ENCODE measurements around the gene PLAAT1.

The PLAAT1 gene

DNA sequence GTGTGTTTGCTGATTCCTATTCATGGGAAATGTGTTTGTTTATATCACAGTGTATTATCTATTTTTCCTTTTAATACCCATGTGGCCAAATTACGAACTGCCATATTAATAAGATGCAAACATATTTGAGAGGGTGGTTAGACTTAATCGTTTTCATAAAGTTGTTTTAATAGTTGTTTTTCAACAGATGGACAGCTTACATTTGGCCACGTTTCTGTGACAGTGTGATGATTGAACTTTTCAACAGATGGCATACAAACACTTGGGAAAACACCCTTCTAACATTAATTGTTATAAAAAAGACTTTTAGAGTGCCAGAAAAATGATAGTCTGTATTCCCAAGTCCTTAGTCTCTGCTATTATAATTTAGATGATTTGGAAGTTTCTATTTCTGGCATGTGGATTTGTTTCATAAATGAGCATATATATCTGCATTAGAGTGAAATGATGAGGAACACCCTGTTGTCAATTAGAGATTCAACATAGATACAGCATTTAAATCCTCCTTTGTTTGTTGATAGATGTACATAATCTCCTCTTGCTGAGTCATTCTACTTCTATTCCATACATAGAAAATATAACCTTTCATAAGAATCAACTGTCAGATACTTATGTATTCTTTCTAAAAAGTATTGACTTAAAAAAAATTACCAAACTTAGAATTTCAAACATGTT lies 13.1 kb downstream of the PLAAT1 start:
- no peak overlapping the region for H3K27ac ChIP-seq (ENCODE audit: low read depth, low read length)
- H3K9ac ChIP-seq (ENCODE audit: low read depth, low read length) = no peak overlapping the region
- no peaks in the 10 kb centered on the region for H3K27me3 ChIP-seq (ENCODE audit: control insufficient read depth, insufficient read depth, low read length)
- no peak overlapping the region for H3K4me3 ChIP-seq (ENCODE audit: low read depth, low read length)
- H3K9me3 ChIP-seq (ENCODE audit: control insufficient read depth, insufficient read depth, low read length) = peaks cover 9% of the 10 kb centered on the region; the same call in 1 of the 2 replicates
- no peaks in the 10 kb centered on the region for H3K4me1 ChIP-seq (ENCODE audit: control insufficient read depth, insufficient read depth, low read length)
- H3K36me3 ChIP-seq (ENCODE audit: control insufficient read depth, insufficient read depth, low read length) = no peaks in the 10 kb centered on the region

DNA sequence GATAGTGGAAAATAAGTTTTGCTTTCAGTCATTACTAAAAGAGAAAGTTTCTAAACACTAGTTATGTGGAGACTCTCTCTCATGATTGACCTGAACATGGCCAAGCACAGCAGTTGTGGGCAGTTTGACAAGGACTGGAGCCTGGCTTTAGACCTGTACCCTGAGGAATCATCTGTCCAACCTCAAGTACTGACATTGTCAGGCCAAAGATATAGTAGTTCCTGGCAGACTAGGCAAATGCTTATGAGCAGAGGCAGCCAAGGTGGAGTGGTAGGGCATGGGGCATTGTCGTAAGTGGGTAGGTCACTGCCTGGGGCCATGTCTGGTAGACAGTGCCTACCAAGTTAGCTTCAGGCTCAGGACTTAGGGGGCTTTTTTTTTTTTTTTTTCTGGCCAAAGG lies 20.9 kb downstream of the PLAAT1 start:
- Histone ChIP-seq H3K4me1 (ENCODE audit: control insufficient read depth, insufficient read depth, low read length) (no peaks in the 10 kb centered on the region), H3K9me3 (ENCODE audit: control insufficient read depth, insufficient read depth, low read length) (no peaks in the 10 kb centered on the region), H3K4me3 (ENCODE audit: low read depth, low read length) (no peak overlapping the region), H3K36me3 (ENCODE audit: control insufficient read depth, insufficient read depth, low read length) (no peaks in the 10 kb centered on the region), H3K27me3 (ENCODE audit: control insufficient read depth, insufficient read depth, low read length) (no peaks in the 10 kb centered on the region), H3K27ac (ENCODE audit: low read depth, low read length) (no peak overlapping the region), H3K9ac (ENCODE audit: low read depth, low read length) (no peak overlapping the region)

- Histone ChIP-seq H3K36me3 (ENCODE audit: control insufficient read depth, insufficient read depth, low read length) (no peaks in the 10 kb centered on the region), H3K4me1 (ENCODE audit: control insufficient read depth, insufficient read depth, low read length) (no peaks in the 10 kb centered on the region), H3K27me3 (ENCODE audit: control insufficient read depth, insufficient read depth, low read length) (no peaks in the 10 kb centered on the region), H3K27ac (ENCODE audit: low read depth, low read length) (no peak overlapping the region), H3K9ac (ENCODE audit: low read depth, low read length) (no peak overlapping the region), H3K4me3 (ENCODE audit: low read depth, low read length) (no peak overlapping the region), H3K9me3 (ENCODE audit: control insufficient read depth, insufficient read depth, low read length) (no peaks in the 10 kb centered on the region)
Observed at GRCh38 chr3:193262707-193263106, 21.7 kb downstream of the PLAAT1 start.

DNA sequence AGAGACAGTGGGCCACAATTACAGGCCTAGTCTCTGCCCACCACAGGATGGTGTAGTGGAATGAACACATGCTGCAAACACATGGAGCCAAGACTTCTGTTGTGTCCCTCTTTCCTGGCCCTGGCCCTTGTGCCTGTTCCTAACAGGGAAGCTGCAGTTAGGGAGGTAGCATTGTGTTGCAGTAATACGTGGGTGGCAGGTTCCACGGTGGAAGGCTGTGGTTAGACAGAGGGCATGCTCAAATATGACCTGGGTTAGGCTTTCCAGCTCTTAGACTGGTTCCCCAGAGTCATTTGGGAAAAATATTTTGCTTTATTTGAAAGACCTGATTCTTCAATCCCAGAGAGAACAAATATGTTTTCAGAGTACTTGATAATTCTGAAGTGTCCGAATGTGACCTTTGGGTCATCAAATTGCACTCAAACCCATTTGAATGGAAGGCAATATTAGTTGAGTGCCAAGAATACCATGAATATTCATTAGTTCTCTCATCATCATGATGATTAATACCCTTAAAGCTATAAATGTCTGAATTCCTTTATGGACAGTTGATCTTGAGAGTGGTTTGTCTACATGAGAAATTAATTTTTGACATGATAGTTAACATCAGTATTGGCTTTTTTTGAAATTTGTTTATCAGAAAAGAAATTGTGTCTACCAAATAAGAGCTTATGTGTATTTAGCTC lies 28.5 kb downstream of the PLAAT1 start:
- H3K4me3 ChIP-seq (ENCODE audit: low read depth, low read length) = no peak overlapping the region
- H3K9ac ChIP-seq (ENCODE audit: low read depth, low read length) = no peak overlapping the region
- no peaks in the 10 kb centered on the region for H3K9me3 ChIP-seq (ENCODE audit: control insufficient read depth, insufficient read depth, low read length)
- H3K36me3 ChIP-seq (ENCODE audit: control insufficient read depth, insufficient read depth, low read length) = no peaks in the 10 kb centered on the region
- no peak overlapping the region for H3K27ac ChIP-seq (ENCODE audit: low read depth, low read length)
- H3K4me1 ChIP-seq (ENCODE audit: control insufficient read depth, insufficient read depth, low read length) = no peaks in the 10 kb centered on the region
- no peaks in the 10 kb centered on the region for H3K27me3 ChIP-seq (ENCODE audit: control insufficient read depth, insufficient read depth, low read length)

DNA sequence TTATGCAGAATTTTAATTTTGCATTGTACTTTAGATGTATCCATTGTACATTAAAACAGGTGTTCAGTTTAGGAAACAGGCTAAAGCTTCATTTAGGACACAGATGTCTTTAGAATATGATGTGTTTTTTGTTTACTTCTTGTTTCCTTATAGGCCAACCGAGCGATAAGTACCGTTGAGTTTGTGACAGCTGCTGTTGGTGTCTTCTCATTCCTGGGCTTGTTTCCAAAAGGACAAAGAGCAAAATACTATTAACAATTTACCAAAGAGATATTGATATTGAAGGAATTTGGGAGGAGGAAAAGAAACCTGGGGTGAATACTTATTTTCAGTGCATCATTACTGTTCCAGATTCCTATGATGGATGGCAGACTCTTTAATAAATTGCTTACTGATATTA lies 29.4 kb downstream of the PLAAT1 start:
- no peaks in the 10 kb centered on the region for H3K4me1 ChIP-seq (ENCODE audit: control insufficient read depth, insufficient read depth, low read length)
- H3K27ac ChIP-seq (ENCODE audit: low read depth, low read length) = no peak overlapping the region
- no peaks in the 10 kb centered on the region for H3K9me3 ChIP-seq (ENCODE audit: control insufficient read depth, insufficient read depth, low read length)
- no peaks in the 10 kb centered on the region for H3K27me3 ChIP-seq (ENCODE audit: control insufficient read depth, insufficient read depth, low read length)
- H3K4me3 ChIP-seq (ENCODE audit: low read depth, low read length) = no peak overlapping the region
- no peak overlapping the region for H3K9ac ChIP-seq (ENCODE audit: low read depth, low read length)
- H3K36me3 ChIP-seq (ENCODE audit: control insufficient read depth, insufficient read depth, low read length) = no peaks in the 10 kb centered on the region

GRCh38 chr3:193271101-193271840 lies 30.2 kb downstream of the PLAAT1 start:
- no peaks in the 10 kb centered on the region for H3K9me3 ChIP-seq (ENCODE audit: control insufficient read depth, insufficient read depth, low read length)
- H3K9ac ChIP-seq (ENCODE audit: low read depth, low read length) = no peak overlapping the region
- H3K4me3 ChIP-seq (ENCODE audit: low read depth, low read length) = no peak overlapping the region
- no peak overlapping the region for H3K27ac ChIP-seq (ENCODE audit: low read depth, low read length)
- no peaks in the 10 kb centered on the region for H3K36me3 ChIP-seq (ENCODE audit: control insufficient read depth, insufficient read depth, low read length)
- no peaks in the 10 kb centered on the region for H3K4me1 ChIP-seq (ENCODE audit: control insufficient read depth, insufficient read depth, low read length)
- no peaks in the 10 kb centered on the region for H3K27me3 ChIP-seq (ENCODE audit: control insufficient read depth, insufficient read depth, low read length)

GRCh38 chr3:193292386-193292785 lies 51.4 kb downstream of the PLAAT1 start:
- Histone ChIP-seq H3K27me3 (ENCODE audit: control insufficient read depth, insufficient read depth, low read length) (no peaks in the 10 kb centered on the region), H3K36me3 (ENCODE audit: control insufficient read depth, insufficient read depth, low read length) (no peaks in the 10 kb centered on the region), H3K4me1 (ENCODE audit: control insufficient read depth, insufficient read depth, low read length) (no peaks in the 10 kb centered on the region), H3K4me3 (ENCODE audit: low read depth, low read length) (no peak overlapping the region), H3K9me3 (ENCODE audit: control insufficient read depth, insufficient read depth, low read length) (peaks cover 14% of the 10 kb centered on the region), H3K9ac (ENCODE audit: low read depth, low read length) (no peak overlapping the region), H3K27ac (ENCODE audit: low read depth, low read length) (no peak overlapping the region)

DNA sequence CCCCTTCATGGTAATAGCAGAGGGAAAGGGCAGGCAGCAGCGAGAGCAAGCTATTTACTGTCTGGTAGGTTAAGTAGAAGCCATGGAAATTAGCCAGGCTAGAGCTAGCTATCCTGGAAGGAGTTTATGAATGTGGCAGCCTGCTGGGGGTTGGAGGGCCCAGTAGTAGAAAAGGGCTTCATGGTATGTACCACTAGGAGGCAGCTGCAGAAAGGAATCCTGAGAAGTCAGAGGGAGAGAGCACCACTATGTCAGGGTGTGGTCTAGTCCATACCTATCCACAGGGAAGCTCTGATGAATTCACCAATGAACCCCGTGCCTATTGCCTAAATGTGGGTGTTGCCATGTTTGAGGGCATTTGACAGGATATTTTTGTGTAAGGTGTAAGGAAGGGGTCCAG lies 55.0 kb downstream of the PLAAT1 start:
- no peaks in the 10 kb centered on the region for H3K4me1 ChIP-seq (ENCODE audit: control insufficient read depth, insufficient read depth, low read length)
- no peaks in the 10 kb centered on the region for H3K36me3 ChIP-seq (ENCODE audit: control insufficient read depth, insufficient read depth, low read length)
- no peak overlapping the region for H3K4me3 ChIP-seq (ENCODE audit: low read depth, low read length)
- H3K27me3 ChIP-seq (ENCODE audit: control insufficient read depth, insufficient read depth, low read length) = no peaks in the 10 kb centered on the region
- H3K27ac ChIP-seq (ENCODE audit: low read depth, low read length) = no peak overlapping the region
- no peak overlapping the region for H3K9ac ChIP-seq (ENCODE audit: low read depth, low read length)
- peaks cover 14% of the 10 kb centered on the region for H3K9me3 ChIP-seq (ENCODE audit: control insufficient read depth, insufficient read depth, low read length)

- no peak overlapping the region for H3K4me3 ChIP-seq (ENCODE audit: low read depth, low read length)
Observed at GRCh38 chr3:193297421-193297820, 56.4 kb downstream of the PLAAT1 start.

DNA sequence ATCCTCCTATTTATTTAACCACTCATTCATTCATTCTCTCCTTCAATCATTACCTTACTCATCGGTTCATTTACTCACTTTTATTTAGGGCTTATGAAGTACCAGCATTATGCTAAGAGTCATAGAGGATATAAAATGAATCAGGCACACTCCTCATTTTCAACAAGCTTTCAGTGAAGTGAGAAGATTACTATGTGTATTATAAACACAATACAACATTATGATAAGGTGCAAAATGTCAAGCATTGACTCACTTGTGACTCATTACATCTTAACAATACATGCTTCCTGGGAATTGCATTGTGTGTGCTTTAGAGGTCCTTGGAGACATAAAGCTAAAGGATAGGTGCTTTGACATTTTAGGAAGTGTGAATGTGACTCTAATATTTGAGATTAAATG lies 60.4 kb downstream of the PLAAT1 start:
- Histone ChIP-seq H3K9me3 (ENCODE audit: control insufficient read depth, insufficient read depth, low read length) (no peaks in the 10 kb centered on the region), H3K9ac (ENCODE audit: low read depth, low read length) (no peak overlapping the region), H3K27me3 (ENCODE audit: control insufficient read depth, insufficient read depth, low read length) (no peaks in the 10 kb centered on the region), H3K4me1 (ENCODE audit: control insufficient read depth, insufficient read depth, low read length) (no peaks in the 10 kb centered on the region), H3K27ac (ENCODE audit: low read depth, low read length) (no peak overlapping the region), H3K4me3 (ENCODE audit: low read depth, low read length) (no peak overlapping the region), H3K36me3 (ENCODE audit: control insufficient read depth, insufficient read depth, low read length) (no peaks in the 10 kb centered on the region)

More at GRCh38 chr3:193297421-193297820, 56.4 kb downstream of the PLAAT1 start:
- H3K9me3 ChIP-seq (ENCODE audit: control insufficient read depth, insufficient read depth, low read length) = 0 out of 2 replicates have a peak, but pooled peaks cover 2% of the 10 kb centered on the region
- H3K9ac ChIP-seq (ENCODE audit: low read depth, low read length) = no peak overlapping the region
- H3K27ac ChIP-seq (ENCODE audit: low read depth, low read length) = no peak overlapping the region
- H3K4me1 ChIP-seq (ENCODE audit: control insufficient read depth, insufficient read depth, low read length) = no peaks in the 10 kb centered on the region
- H3K36me3 ChIP-seq (ENCODE audit: control insufficient read depth, insufficient read depth, low read length) = no peaks in the 10 kb centered on the region
- no peaks in the 10 kb centered on the region for H3K27me3 ChIP-seq (ENCODE audit: control insufficient read depth, insufficient read depth, low read length)

DNA sequence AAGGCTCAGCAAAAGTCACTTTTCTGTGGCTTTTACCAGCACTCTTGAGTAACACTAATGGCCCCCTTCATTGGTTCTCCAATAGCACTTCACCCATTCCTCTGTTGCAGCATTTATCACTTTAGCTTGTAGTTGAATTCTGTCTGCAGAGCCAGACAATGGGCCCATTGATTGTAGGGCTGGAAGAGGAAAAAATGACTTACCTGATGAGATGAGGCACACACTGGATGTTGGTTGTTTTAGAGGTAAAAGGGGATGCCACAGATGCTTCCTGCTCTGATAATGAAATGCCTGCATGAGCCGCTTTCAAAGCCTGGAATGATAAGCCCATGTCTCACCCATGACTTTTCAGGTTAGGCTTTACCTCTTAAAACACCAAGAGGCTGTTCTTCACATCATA lies 64.3 kb downstream of the PLAAT1 start:
- no peaks in the 10 kb centered on the region for H3K36me3 ChIP-seq (ENCODE audit: control insufficient read depth, insufficient read depth, low read length)
- H3K4me1 ChIP-seq (ENCODE audit: control insufficient read depth, insufficient read depth, low read length) = no peaks in the 10 kb centered on the region
- H3K27me3 ChIP-seq (ENCODE audit: control insufficient read depth, insufficient read depth, low read length) = no peaks in the 10 kb centered on the region
- no peak overlapping the region for H3K4me3 ChIP-seq (ENCODE audit: low read depth, low read length)
- H3K27ac ChIP-seq (ENCODE audit: low read depth, low read length) = no peak overlapping the region
- H3K9me3 ChIP-seq (ENCODE audit: control insufficient read depth, insufficient read depth, low read length) = no peaks in the 10 kb centered on the region
- no peak overlapping the region for H3K9ac ChIP-seq (ENCODE audit: low read depth, low read length)

All from HUES48 (cell line).